ENCODE data around the gene NKX2-1.
"Not testable (repeated sequence)": the region's sequence is repeated elsewhere in the genome, so short reads cannot be mapped to it uniquely, and the experiment has no call there.

NKX2-1 gene

DNA sequence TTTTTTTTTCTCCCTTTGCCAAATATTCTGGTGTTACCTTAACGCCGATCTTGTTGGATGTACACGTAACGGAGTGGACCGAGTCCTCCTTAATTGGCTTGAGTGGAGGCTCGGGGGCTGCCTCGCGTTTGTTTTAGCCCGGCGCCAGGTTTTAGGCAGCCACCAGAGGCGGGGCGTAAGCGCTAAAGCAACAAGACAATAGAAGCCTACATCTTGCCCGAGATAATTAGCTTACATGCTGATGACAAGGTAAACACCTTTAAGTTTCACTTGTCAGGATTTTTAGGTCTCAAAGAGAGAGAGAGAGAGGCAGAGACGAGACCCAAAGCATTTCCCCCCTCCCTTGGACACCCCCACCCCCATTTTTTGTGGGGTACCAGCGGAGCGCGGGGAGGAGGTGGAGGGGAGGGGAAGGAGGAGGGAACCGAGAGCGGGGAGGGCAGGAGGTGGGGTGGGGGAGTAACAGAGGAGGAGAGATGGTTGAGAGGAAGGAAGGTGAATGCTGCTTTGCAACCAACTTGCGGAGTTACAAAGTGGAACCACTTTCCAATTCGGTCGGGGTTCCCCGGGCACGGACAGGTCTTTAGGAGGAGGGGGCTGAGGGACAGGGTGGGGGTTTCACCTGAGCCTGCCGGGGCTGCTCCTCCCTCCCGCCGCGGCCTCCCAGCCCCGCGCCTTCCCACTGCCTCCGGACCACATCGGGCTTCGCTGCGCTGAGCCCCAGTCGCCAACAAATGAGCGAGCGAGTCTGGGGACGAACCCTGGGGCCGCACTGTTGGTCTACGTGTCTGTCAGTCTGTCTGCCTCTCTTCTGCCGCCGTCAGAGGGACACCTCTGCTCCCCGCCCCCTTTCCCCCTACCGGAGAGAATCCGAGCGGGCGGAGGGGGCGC lies at the start of gene NKX2-1:
Gene NKX2-1, minus strand, starts transcription at position 802 of the 891 bp plus-strand sequence. Its CDS starts 103 bp downstream, at position 699.
- DNase-seq = no peak

- no peak for DNase-seq
Observed at GRCh38 chr14:36556811-36557433, 36.9 kb upstream of the NKX2-1 start.

DNA sequence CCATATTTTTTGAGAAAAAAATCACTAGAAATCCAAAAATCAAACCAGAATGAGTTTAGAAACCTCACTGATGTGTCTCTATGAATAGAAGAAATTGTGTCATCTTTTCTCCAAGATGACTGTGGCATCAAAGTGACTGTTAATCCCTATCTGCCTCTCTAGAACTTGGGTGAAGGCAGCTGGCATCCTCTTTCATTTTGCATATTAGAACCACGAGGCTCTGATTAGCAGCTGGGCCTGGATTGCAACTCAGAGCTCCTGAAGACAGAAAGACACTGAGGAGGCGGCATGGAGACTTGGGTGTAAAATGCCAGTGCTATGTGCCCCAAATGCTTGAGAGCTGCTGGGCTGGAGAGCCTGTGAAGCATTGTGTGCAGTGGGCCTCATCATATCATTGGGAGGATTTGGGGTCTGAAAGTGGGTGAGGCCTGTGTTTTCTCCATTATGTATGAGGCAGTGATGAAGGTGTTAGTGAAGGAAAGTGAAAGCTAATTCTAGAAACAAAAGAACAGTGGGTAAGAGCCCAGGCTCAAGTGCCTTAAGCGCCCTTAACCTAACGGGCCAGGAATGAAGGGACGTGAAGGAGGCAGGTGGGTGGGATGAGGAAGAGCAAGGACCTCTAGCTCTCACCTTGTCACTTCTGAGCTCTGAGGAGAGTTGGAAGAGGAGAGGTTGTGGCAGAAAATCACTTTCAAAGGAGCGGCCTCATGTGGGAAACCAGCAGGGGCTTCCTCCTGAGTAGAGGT lies 36.1 kb upstream of the NKX2-1 start:
- DNase-seq = no peak

- no peak for DNase-seq
Observed at GRCh38 chr14:36553656-36554260, 33.7 kb upstream of the NKX2-1 start.

DNA sequence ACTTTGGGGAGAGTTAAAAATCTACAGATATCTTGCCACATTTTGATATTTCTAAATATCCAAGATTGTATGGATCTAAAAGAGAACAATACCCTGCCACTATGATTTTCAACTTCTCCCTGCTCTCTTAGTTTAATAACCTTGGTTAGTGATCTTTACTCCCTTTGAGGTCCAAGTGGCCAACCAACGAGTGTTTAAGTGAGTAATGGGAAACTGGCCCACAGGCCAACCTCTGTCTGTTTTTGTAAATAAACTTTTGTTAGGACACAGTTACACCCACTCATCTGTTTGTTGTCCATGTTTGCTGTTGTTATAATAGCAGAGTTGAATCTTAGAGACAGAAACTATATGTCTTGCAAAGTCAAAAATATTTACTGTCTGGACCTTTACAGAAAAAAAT lies 30.9 kb upstream of the NKX2-1 start:
- no peak for DNase-seq

GRCh38 chr14:36544280-36544679 lies 24.2 kb upstream of the NKX2-1 start:
- DNase-seq = not testable (repeated sequence)

DNA sequence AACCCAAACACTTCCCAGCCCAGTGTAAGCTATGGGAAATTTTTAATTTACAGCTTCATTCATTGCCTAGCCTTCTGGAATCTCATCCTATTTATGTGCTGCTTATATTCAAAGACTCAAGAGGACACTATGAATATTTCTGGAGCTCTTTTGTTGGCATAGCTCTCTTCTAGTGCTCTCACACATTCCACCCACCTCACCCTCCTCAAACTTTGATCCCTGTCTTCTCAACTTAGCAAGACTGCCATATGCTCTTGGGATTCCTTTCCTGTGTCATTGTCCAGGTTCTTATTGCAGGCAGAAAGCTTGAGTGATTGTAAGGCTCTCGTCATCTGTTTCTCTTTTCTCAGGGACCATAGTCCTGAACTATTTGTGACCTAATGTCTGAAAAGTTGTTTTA lies 18.0 kb upstream of the NKX2-1 start:
- no peak for DNase-seq

- DNase-seq = no peak
Observed at GRCh38 chr14:36529062-36529461, 9.0 kb upstream of the NKX2-1 start.

GRCh38 chr14:36525746-36526099 lies 5.7 kb upstream of the NKX2-1 start:
- no peak for DNase-seq

DNA sequence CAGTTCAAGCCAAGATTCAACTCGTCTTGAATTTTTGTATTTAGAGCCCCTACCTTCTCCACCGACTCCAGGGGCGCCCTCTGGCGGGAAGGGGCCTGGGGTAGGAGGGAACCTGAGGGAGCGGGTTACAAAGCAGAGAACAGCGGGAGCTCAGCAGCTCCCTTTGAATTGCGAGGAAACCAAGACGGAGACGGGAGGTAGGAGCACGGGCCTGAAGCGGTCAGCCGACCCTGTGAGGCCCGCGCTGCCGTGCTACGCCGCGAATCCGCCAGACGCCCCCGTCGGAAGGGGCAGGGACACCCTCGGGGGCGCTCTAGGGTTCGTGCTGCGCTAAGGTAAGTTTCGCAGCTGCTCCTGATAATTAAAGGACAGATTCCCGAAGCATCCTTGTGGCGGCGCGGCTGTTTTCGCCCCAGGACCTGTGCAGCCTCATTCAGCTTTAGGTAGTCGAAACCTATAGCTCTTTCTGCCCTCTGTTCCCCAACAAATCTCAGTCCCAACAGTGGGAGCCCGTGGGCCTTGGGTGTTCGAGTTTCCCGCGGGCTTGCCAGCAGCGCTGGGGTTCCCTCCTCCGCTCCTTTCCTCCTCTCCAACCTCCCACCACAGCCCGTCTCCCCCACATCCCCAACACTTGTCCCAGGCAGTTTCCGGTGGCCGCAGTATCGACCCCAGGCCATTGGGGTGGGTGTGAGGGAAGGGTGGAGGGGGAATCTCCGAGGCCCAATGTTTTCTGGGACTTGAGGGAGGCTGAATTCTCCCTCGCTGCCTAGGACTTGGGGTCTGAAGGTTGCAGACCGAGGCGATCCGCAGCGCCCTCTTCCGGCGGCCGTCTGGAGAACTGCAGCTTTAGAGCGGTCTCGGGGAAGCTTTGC lies 5.1 kb upstream of the NKX2-1 start:
- no peak for DNase-seq

DNA sequence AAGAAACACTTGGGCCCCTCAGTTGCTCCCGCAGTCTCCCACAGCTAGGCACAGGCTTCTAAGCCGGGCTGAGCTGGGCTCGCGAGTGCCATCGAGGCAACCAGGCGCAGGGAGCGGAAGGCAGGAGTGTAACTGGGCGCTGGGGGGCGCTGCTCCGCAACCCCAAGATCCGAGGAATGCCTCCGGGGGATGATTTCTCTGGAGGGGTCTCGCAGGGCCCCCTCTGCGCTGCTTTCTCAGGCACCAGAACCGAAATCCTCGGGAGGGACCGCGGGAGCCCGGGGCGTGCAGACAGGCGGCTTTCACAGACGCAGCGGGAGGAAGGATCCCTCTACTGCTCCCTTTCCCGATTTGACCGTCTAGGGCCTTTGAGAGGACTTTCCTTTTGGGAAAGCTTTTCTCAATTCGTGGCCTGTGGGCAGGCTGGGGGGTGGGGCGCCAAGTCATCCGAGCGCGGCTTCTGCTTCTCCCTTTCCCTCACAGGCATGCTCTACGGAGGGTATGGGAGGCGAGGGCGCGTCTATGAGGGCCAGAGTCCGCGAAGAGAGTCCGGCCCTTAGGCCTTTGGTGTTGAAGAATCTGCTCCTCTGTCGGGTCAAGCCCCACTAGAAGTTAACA lies 4.3 kb upstream of the NKX2-1 start:
- no peak for DNase-seq

DNA sequence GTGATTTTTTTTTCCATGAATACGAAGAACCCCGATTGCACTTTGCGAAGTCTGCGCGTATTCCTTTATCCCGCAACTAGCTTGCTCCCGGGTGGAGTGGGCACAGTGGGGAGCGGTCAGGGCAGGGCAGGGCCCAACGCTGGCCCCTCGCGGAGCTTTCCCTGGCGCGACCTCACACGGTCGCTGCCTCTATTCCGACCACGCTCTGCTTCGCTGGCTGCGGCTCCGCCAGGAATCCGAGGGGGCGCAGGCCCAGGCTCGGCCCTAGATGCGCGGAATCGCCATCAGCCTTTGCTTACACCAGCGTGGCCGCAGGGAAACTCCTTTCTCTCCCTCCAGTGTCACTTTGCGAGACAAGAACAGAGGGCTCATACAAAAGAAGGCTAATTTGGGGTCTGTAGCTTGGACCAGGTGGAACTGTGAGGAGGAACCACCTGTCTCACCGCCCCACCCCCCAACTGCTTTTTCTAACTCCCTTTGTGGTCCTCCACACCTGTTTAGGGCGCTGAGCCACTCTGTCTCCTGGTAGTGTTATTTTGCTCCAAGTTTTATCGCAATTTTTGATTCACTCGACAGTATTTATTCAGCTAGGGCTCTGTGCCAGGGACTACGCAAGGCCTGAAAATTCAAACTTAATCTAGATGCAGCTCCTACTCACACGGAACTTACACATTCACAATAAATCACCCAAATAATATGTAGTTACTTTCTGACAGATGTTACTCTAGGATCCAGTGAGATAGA lies 3.1 kb upstream of the NKX2-1 start:
- DNase-seq = no peak

DNA sequence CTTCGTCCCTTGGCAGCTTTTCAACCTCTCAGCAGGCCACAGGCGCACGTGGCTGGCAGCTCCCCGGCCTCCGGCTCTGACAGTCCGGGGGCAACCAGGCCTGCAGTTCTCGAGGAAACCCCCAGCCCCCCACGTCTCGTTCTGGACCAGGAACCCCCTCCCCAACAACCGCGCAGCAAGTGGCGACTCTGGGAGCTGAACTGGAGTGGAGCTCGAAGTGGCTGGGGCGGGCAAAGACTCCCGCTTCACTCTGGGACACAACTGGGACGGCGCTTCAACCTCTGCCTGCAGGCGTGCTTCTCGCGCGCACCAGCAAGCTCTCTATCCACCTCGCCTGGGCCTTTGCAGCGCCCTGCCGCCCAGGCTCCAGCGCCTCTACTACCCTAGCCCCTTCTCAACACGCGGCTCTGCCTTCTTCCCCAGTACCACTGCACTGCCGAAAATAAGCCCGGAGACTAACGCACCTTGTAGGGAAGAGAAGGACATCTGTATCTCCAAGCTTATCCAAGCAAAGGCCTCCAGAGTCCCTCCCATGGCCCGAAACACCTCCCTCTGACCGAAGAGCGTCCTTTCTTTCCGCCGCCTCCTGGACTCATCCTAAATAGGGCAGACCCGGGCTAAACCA lies 2.4 kb upstream of the NKX2-1 start:
- DNase-seq = no peak

- no peak for DNase-seq
Observed at GRCh38 chr14:36521598-36522345, 1.7 kb upstream of the NKX2-1 start.

- DNase-seq = no peak
Observed at GRCh38 chr14:36520601-36521525, 831 bp upstream of the NKX2-1 start.

DNA sequence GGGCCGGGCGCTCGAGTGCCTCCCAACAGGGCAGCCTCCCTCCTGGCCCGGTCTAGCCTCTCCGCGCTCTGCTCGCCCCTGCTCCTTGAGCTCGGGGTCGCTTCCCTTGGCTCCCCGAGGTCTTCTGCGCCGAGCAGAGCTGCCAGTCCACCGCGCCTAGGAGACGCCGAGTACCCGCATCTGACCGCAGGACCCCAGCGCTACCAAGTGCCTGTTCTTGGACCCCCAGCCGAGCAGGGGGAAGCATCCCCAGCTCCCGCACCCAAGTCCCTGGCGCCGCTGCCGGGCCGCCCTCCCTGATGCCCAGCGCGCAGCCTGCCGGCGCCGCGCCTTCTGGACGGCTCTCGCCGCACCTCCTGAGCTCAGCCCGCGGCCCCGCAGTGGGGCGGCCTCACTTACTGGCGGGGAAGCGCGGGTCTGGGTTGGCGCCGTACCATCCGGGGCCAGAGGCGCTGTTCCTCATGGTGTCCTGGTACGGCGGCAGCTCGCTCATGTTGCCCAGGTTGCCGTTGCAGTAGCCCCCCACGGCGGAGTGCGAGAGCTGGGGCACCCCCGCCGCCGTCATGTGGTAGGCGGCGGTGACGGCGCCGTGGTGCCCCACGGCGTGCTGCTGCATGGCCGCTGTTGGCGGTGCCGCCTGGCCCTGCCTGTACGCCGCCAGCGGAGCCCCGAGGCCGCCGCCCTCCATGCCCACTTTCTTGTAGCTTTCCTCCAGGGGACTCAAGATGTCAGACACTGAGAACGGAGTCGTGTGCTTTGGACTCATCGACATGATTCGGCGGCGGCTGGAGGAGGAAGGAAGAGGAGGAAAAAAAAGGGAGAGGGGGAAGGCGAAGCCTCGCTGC lies 1.2 kb downstream of the NKX2-1 start:
- no peak for DNase-seq

- no peak for DNase-seq
Observed at GRCh38 chr14:36518031-36518585, 1.9 kb downstream of the NKX2-1 start.
